KMS-11 (cell line): ENCODE measurements around the gene IMMT.

Source experiments
- H2AFZ ChIP-seq: fragments of 200-600 bp; sonication (generic); 2 replicates; pipeline ENCODE4 v1.6.1; 2016; ENCODE audit warnings: antibody characterized with exemption, mixed run types, low read depth
- H3K27ac ChIP-seq: fragments of 200-600 bp; sonication (generic); 2 replicates; pipeline ENCODE4 v1.6.1; 2016; ENCODE audit warnings: mild to moderate bottlenecking, mixed run types
- H3K27me3 ChIP-seq: fragments of 200-600 bp; sonication (generic); 2 replicates; pipeline ENCODE4 v1.6.1; 2017; ENCODE audit warnings: mild to moderate bottlenecking, low read depth, mixed run types, moderate library complexity; ENCODE audit not compliant: insufficient read depth
- H3K36me3 ChIP-seq: fragments of 200-600 bp; sonication (generic); 2 replicates; pipeline ENCODE4 v1.6.1; 2017; ENCODE audit warnings: mild to moderate bottlenecking, mixed run types; ENCODE audit not compliant: insufficient read depth
- H3K4me1 ChIP-seq: fragments of 200-600 bp; sonication (generic); 2 replicates; pipeline ENCODE4 v1.6.1; 2016; ENCODE audit warnings: mild to moderate bottlenecking, low read depth, mixed run types; ENCODE audit not compliant: poor library complexity, severe bottlenecking
- H3K4me2 ChIP-seq: fragments of 200-600 bp; sonication (generic); 2 replicates; pipeline ENCODE4 v1.7.0; 2016; ENCODE audit warnings: mild to moderate bottlenecking, mixed run types
- H3K4me3 ChIP-seq: fragments of 200-600 bp; sonication (generic); IDR thresholded peaks from 2 replicates; pipeline ENCODE4 v1.6.1; 2017; ENCODE audit warnings: low read depth, low read length, mixed read lengths; ENCODE audit not compliant: insufficient read depth
- H3K79me2 ChIP-seq: fragments of 200-600 bp; sonication (generic); 2 replicates; pipeline ENCODE4 v1.6.1; 2016; ENCODE audit warnings: low read depth, mixed run types; ENCODE audit not compliant: insufficient read depth
- H3K9ac ChIP-seq: fragments of 200-600 bp; sonication (generic); 2 replicates; pipeline ENCODE4 v1.6.1; 2016; ENCODE audit warnings: mild to moderate bottlenecking, mixed run types
- H4K20me1 ChIP-seq: fragments of 200-600 bp; sonication (generic); 2 replicates; pipeline ENCODE4 v1.6.1; 2016; ENCODE audit warnings: mild to moderate bottlenecking, mixed run types; ENCODE audit not compliant: insufficient read depth
- TF ChIP-seq, protein P1 (sequence below): fragments of 200-600 bp; sonication (generic); conservative IDR thresholded peaks from 2 replicates; pipeline ENCODE4 v1.6.1; 2017; ENCODE audit warnings: low read depth, mild to moderate bottlenecking, antibody characterized with exemption, low read length, moderate library complexity, mixed read lengths

Gene IMMT

DNA sequence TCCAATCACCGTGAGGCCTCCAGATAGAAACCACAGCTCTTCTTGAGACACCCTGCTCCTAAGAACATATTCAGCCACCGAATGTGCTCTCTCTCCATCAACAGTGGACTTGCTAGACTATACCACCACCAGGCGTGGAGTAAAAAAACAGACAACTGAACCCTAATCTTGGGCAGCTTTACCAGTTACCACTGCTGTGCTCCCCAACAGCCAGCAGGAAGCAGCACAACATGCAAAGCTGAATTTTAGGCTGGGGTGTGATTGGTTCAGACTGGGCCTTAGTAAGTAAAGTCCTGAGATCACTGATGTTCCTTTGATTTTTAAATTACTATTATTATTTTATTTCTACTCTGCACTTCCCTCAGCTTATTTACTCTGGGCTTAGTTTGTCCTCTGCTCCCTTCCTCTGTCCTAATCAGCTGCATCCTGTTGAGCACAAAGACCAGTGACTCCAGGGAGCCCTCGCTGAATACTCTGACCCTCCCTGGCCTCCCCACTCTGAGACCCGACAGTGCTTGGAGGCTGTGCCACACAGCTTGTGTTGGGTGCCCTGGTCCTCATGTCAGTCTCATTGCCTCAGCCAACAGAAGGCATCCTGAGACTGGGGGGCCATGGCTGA lies 25.9 kb upstream of the IMMT start:
- H3K4me3 ChIP-seq, result no peak overlapping the region
- H3K27ac ChIP-seq, result no peak overlapping the region
- H3K27me3 ChIP-seq, result no peaks in the 10 kb centered on the region
- TF ChIP-seq, protein P1, sequence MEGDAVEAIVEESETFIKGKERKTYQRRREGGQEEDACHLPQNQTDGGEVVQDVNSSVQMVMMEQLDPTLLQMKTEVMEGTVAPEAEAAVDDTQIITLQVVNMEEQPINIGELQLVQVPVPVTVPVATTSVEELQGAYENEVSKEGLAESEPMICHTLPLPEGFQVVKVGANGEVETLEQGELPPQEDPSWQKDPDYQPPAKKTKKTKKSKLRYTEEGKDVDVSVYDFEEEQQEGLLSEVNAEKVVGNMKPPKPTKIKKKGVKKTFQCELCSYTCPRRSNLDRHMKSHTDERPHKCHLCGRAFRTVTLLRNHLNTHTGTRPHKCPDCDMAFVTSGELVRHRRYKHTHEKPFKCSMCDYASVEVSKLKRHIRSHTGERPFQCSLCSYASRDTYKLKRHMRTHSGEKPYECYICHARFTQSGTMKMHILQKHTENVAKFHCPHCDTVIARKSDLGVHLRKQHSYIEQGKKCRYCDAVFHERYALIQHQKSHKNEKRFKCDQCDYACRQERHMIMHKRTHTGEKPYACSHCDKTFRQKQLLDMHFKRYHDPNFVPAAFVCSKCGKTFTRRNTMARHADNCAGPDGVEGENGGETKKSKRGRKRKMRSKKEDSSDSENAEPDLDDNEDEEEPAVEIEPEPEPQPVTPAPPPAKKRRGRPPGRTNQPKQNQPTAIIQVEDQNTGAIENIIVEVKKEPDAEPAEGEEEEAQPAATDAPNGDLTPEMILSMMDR, result peak; percentile 95
- H4K20me1 ChIP-seq, result no peaks in the 10 kb centered on the region
- H3K79me2 ChIP-seq, result no peaks in the 10 kb centered on the region
- no peak overlapping the region for H2AFZ ChIP-seq
- no peak overlapping the region for H3K9ac ChIP-seq
- no peaks in the 10 kb centered on the region for H3K4me1 ChIP-seq
- H3K36me3 ChIP-seq, result no peaks in the 10 kb centered on the region
- H3K4me2 ChIP-seq, result no peak overlapping the region

DNA sequence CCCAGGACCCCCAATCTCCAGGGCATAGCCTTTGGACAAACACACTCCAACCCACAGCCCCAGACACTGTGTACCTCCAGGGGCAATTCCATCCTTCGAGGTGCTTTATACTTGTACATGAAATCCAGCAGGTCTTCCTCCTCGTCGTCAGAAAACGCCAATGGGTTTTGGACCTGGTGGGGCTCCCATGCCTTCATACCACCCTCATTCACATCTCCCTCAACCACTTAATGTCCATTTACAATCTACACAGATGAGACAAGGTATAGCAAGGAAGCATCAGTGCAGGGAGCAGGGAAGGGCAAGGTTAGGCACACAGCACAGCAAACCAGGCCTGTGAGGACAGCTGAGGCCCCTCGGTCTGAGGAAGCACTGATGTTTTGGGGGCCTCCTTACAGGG lies 24.6 kb upstream of the IMMT start:
- H3K79me2 ChIP-seq, result no peaks in the 10 kb centered on the region
- H3K9ac ChIP-seq, result no peak overlapping the region
- H3K4me2 ChIP-seq, result no peak overlapping the region
- H3K27me3 ChIP-seq, result no peaks in the 10 kb centered on the region
- H3K4me1 ChIP-seq, result no peaks in the 10 kb centered on the region
- no peak overlapping the region for H3K27ac ChIP-seq
- no peak overlapping the region for H3K4me3 ChIP-seq
- TF ChIP-seq, protein P1, result no peak
- H4K20me1 ChIP-seq, result no peaks in the 10 kb centered on the region
- no peaks in the 10 kb centered on the region for H3K36me3 ChIP-seq
- no peak overlapping the region for H2AFZ ChIP-seq

DNA sequence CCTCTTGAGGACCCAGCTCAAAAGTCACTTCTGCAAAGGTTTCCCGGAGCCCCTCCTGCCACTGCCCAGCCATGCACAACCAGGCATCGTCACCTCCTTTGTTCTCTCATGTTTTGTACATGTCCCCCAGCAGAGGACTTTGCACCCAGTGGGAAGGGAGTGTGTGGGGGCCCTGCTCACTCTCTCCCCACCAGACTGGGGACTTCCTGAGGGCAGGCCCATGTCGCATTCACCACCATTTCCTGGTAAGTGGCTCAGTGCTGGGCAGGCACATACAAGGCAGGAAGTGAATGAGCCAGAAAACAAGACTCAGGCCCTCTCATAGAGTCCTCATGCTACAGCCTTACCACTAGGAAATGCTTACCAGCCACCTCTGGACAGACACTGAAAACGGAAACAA lies 22.9 kb upstream of the IMMT start:
- Histone ChIP-seq H3K27ac (no peak overlapping the region), H3K9ac (no peak overlapping the region), H3K4me2 (no peak overlapping the region), H3K36me3 (no peaks in the 10 kb centered on the region; the same call in 1 of the 2 replicates), H3K79me2 (no peaks in the 10 kb centered on the region), H3K27me3 (no peaks in the 10 kb centered on the region), H4K20me1 (no peaks in the 10 kb centered on the region), H3K4me3 (no peak overlapping the region), H3K4me1 (no peaks in the 10 kb centered on the region), H2AFZ (no peak overlapping the region)
- TF ChIP-seq, protein P1, result no peak

DNA sequence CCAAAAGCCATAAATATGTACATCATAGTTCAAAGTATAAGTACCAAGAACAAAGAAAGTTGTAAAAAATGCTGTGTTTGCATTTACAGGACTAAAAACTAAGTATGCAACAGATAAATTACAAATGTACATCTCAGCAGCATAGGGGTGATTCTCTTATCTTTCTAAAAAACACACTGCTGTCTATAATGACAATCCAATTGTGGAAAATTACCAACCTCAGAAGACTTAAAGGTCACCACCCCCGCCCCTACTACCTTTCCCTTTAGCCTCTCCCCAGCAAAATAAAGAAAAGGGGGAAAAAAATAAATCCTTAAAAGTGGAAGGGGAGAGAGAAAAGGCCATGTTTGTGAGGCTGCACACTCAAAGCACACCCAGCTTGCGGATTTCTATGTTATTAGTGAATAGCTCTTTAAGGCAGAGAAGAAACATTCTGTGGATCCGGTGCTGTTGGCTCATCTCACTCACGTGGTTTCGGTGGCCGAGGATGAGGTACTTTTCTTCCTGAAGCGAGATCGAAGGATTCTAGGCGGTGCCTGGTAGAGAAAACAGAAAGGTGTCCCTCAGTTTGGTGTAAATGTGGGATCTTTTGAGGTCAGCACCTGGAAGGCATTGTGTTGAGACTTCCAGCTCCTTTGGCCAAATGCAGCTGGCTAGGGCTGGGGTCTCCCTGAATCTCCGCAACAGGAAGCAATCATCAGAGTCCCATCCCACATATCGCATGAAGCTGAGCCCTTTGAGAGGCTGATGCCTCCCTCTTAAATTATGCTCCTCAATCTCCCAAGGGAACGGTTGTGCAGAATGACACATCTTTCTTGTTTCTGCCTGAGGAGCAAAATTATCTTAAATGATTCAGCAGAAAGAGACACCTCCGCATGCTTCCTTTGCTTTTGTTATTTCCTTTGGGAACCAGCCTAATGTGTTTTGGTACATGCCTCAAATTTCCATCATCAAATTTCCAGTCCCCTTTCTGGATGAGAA lies 21.6 kb upstream of the IMMT start:
- no peak overlapping the region for H3K27ac ChIP-seq
- no peak overlapping the region for H3K4me2 ChIP-seq
- no peak overlapping the region for H3K4me3 ChIP-seq
- H3K9ac ChIP-seq, result no peak overlapping the region
- no peaks in the 10 kb centered on the region for H3K27me3 ChIP-seq
- H4K20me1 ChIP-seq, result no peaks in the 10 kb centered on the region
- no peaks in the 10 kb centered on the region; the same call in 1 of the 2 replicates for H3K36me3 ChIP-seq
- no peaks in the 10 kb centered on the region for H3K79me2 ChIP-seq
- TF ChIP-seq, protein P1, result no peak
- H2AFZ ChIP-seq, result no peak overlapping the region
- H3K4me1 ChIP-seq, result no peaks in the 10 kb centered on the region
